GM12892 (cell line): ENCODE results near the gene SLC6A9.

Experiments
- POLR2A ChIP-seq: IDR thresholded peaks from 2 replicates; pipeline ENCODE4 v1.6.1; 2011; ENCODE audit warnings: low read depth, low read length, control low read depth
- POLR2AphosphoS5 ChIP-seq: IDR thresholded peaks from 2 replicates; pipeline ENCODE4 v1.6.1; 2011; ENCODE audit warnings: low read depth, low read length, control low read depth
- TAF1 ChIP-seq: IDR thresholded peaks from 2 replicates; pipeline ENCODE4 v1.6.1; 2011; ENCODE audit warnings: low read depth, mild to moderate bottlenecking, control low read depth, low read length, borderline replicate concordance

- TF ChIP-seq POLR2A, result 0 out of 2 replicates have a peak, but pooled peaks have one; percentile 53
- 0 out of 2 replicates have a peak, but pooled peaks have one; percentile 18 for TF ChIP-seq TAF1
- no peak for TF ChIP-seq POLR2AphosphoS5
Observed at GRCh38 chr1:43991476-43992231, 39.6 kb downstream of the SLC6A9 start, which contains the start of gene CCDC24.
